C4-2B (cell line): ENCODE data around the gene PEX5L.
A peak's percentile ranks its signal among the peaks of the same experiment; 100 is the strongest.

Experiments
- CTCF ChIP-seq: fragments of 450-650 bp; conservative IDR thresholded peaks from 2 replicates; pipeline ENCODE4 v1.5.1; 2017; ENCODE audit warnings: mild to moderate bottlenecking
- ZFX ChIP-seq: fragments of 450-650 bp; IDR thresholded peaks from 2 replicates; pipeline ENCODE4 v1.6.1; 2017

- peak; percentile 19 for TF ChIP-seq CTCF
- TF ChIP-seq ZFX, result no peak
Observed at GRCh38 chr3:179852142-179852905, 184.4 kb downstream of the PEX5L start.
